HCT116 (cell line): ENCODE results near the gene HAND2. TPM values are rescaled to one million over a fixed set of nuclear protein-coding genes. Genes with fewer than 3 reads are reported as not detected.

ENCODE experiments used
- ATAC-seq: fragments of 200-7000 bp; cut with Tn5 transposase; 2 replicates; pipeline ENCODE4 v1.9.1; 2020; ENCODE audit warnings: mild to moderate bottlenecking, moderate library complexity
- BruUV-seq: library from RNA; stranded (reverse); fragments of 400-500 nt; replicated peaks from 2 replicates; lab custom pipeline; 2021; lab: Mats Ljungman, UMichigan
- CTCF ChIA-PET: fragments of 300-600 bp; sonication (Branson Sonifier 250); formaldehyde crosslinking; loops from one replicate; lab custom pipeline; 2021; ENCODE audit warnings: antibody characterized with exemption; lab: Charles Lee
- POLR2A ChIA-PET: fragments of 300-600, 350-600 bp; sonication (Branson Sonifier 250); formaldehyde crosslinking; loops from one replicate; lab custom pipeline; 2021; ENCODE audit warnings: antibody characterized with exemption; lab: Charles Lee
- RAD21 ChIA-PET, 2 experiments: fragments of 300-600 bp; sonication (Branson Sonifier 250); formaldehyde crosslinking; loops; one replicate each; lab custom pipeline; 2023; ENCODE audit warnings: low total read pairs in 2 of 2; ENCODE audit not compliant: uncharacterized antibody in 2 of 2, unreplicated experiment in 2 of 2, low non-redundant PET in 1 of 2; lab: Charles Lee
- DNase-seq: peaks from one replicate; pipeline ENCODE4 v3.0.0-alpha.2; 2010; ENCODE audit warnings: low read depth, low spot score
- H2AFZ ChIP-seq: fragments of 200-600 bp; shearing (Covaris generic), sonication (generic); 2 replicates; pipeline ENCODE4 v1.6.1; 2017; ENCODE audit warnings: low read depth, mixed run types, mixed read lengths, antibody characterized with exemption, low read length; ENCODE audit not compliant: poor library complexity, severe bottlenecking
- H3K27ac ChIP-seq: 2 replicates; pipeline ENCODE4 v1.5.1; 2012; ENCODE audit warnings: low read depth, low read length
- H3K27me3 ChIP-seq: fragments of 200-600 bp; sonication (generic); 2 replicates; pipeline ENCODE4 v1.6.1; 2016; ENCODE audit warnings: mixed run types, low read length, mixed read lengths; ENCODE audit not compliant: insufficient read depth
- H3K36me3 ChIP-seq, 2 experiments: fragments of 200-500 bp in 1 of 2; fragments of 200-600 bp in 1 of 2; sonication (Bioruptor generic) in 1 of 2; sonication (generic) in 1 of 2; 2 replicates each; pipeline versions ENCODE4 v1.5.1 to v1.6.1; 2014 to 2016; ENCODE audit warnings: low read length in 2 of 2, inconsistent platforms in 1 of 2, mixed read lengths in 1 of 2, mixed run types in 1 of 2; ENCODE audit not compliant: insufficient read depth in 2 of 2, control insufficient read depth in 1 of 2
- H3K4me1 ChIP-seq, 2 experiments: fragments of 200-600 bp in 1 of 2; sonication (generic) in 1 of 2; 2 replicates each; pipeline versions ENCODE4 v1.5.1 to v1.6.1; 2012 to 2017; ENCODE audit warnings: low read length in 2 of 2, inconsistent platforms in 1 of 2, mild to moderate bottlenecking in 1 of 2, mixed read lengths in 1 of 2, mixed run types in 1 of 2, moderate library complexity in 1 of 2; ENCODE audit not compliant: insufficient read depth in 2 of 2, control insufficient read depth in 1 of 2
- H3K4me2 ChIP-seq: fragments of 200-600 bp; sonication (generic); 2 replicates; pipeline ENCODE4 v1.6.1; 2017; ENCODE audit warnings: mixed run types, low read length, mixed read lengths
- H3K4me3 ChIP-seq, 2 experiments: fragments of 200-600 bp in 1 of 2; sonication (generic) in 1 of 2; replicated peaks in 1 of 2; 2 replicates each; pipeline ENCODE4 v1.5.1; 2011 to 2016; ENCODE audit warnings: low read length in 2 of 2, control low read depth in 1 of 2, low read depth in 1 of 2, mild to moderate bottlenecking in 1 of 2, mixed read lengths in 1 of 2, mixed run types in 1 of 2
- H3K79me2 ChIP-seq: fragments of 200-600 bp; sonication (generic); 2 replicates; pipeline ENCODE4 v1.6.1; 2017; ENCODE audit warnings: mild to moderate bottlenecking, mixed run types, low read length, moderate library complexity, mixed read lengths; ENCODE audit not compliant: insufficient read depth
- H3K9ac ChIP-seq: fragments of 200-600 bp; sonication (generic); 2 replicates; pipeline ENCODE4 v1.6.1; 2016; ENCODE audit warnings: low read length, mixed read lengths
- H3K9me2 ChIP-seq: fragments of 200-600 bp; sonication (generic), shearing (Covaris generic); 2 replicates; pipeline ENCODE4 v1.6.1; 2017; ENCODE audit warnings: mixed run types, mild to moderate bottlenecking, moderate library complexity; ENCODE audit not compliant: insufficient read depth
- H3K9me3 ChIP-seq, 2 experiments: fragments of 200-500 bp in 1 of 2; fragments of 200-600 bp in 1 of 2; sonication (Bioruptor generic) in 1 of 2; sonication (generic) in 1 of 2; 2 replicates each; pipeline ENCODE4 v1.6.1; 2014 to 2017; ENCODE audit warnings: low read length in 2 of 2, mixed read lengths in 2 of 2, inconsistent platforms in 1 of 2, low read depth in 1 of 2, mild to moderate bottlenecking in 1 of 2, mixed run types in 1 of 2, moderate library complexity in 1 of 2; ENCODE audit not compliant: control insufficient read depth in 1 of 2, insufficient read depth in 1 of 2
- H4K20me1 ChIP-seq: fragments of 200-600 bp; sonication (generic), shearing (Covaris generic); 2 replicates; pipeline ENCODE4 v1.6.1; 2017; ENCODE audit warnings: mixed run types, mild to moderate bottlenecking, moderate library complexity; ENCODE audit not compliant: insufficient read depth
- ELF1 ChIP-seq: IDR thresholded peaks from 2 replicates; pipeline ENCODE4 v1.6.1; 2012; ENCODE audit warnings: low read depth, borderline replicate concordance
- EZH2 ChIP-seq: fragments of 200-600 bp; sonication (generic); IDR thresholded peaks from 2 replicates; pipeline ENCODE4 v1.6.1; 2017; ENCODE audit warnings: antibody characterized with exemption, mixed run types
- FOSL1 ChIP-seq: IDR thresholded peaks from 2 replicates; pipeline ENCODE4 v1.6.1; 2012; ENCODE audit warnings: low read depth
- POLR2A ChIP-seq: IDR thresholded peaks from 2 replicates; pipeline ENCODE4 v1.7.0; 2011; ENCODE audit warnings: borderline replicate concordance; ENCODE audit not compliant: insufficient read depth, insufficient read length; ENCODE audit errors: extremely low read depth
- POLR2AphosphoS5 ChIP-seq: IDR thresholded peaks from 2 replicates; pipeline ENCODE4 v1.6.1; 2011; ENCODE audit warnings: mild to moderate bottlenecking, low read depth, low read length, moderate library complexity
- SIN3A ChIP-seq: IDR thresholded peaks from 2 replicates; pipeline ENCODE4 v1.6.1; 2012; ENCODE audit warnings: low read depth
- SP1 ChIP-seq: IDR thresholded peaks from 2 replicates; pipeline ENCODE4 v1.6.1; 2012; ENCODE audit warnings: low read depth
- TCF7L2 ChIP-seq: IDR thresholded peaks from 2 replicates; pipeline ENCODE4 v1.7.0; 2011; ENCODE audit warnings: borderline replicate concordance, inconsistent platforms; ENCODE audit not compliant: insufficient read depth, insufficient read length; ENCODE audit errors: extremely low read depth
- YY1 ChIP-seq: IDR thresholded peaks from 2 replicates; pipeline ENCODE4 v1.6.1; 2011; ENCODE audit warnings: low read length, low read depth, moderate library complexity, mild to moderate bottlenecking; ENCODE audit not compliant: insufficient replicate concordance; ENCODE audit errors: extremely low read depth
- ZNF274 ChIP-seq: fragments of 200-500 bp; sonication (Bioruptor generic); IDR thresholded peaks from 2 replicates; pipeline ENCODE4 v1.6.1; 2014; ENCODE audit warnings: mild to moderate bottlenecking, low read depth, low read length, inconsistent platforms
- intact Hi-C: fragments of 100-400 bp; cut with micrococcal nuclease; formaldehyde crosslinking; loops from 2 replicates; pipeline ENCODE4 v1.10.0; 2022
- total RNA-seq: library from RNA; stranded (reverse); gene quantifications from one replicate; pipeline ENCODE4 v1.2.1, GENCODE V29; 2021; ENCODE audit not compliant: unreplicated experiment
- TF ChIP-seq, protein P1 (sequence below): IDR thresholded peaks from 2 replicates; pipeline ENCODE4 v1.6.1; 2012; ENCODE audit warnings: low read depth
- TF ChIP-seq, protein P2 (sequence below): IDR thresholded peaks from 2 replicates; pipeline ENCODE4 v1.6.1; 2012

Gene HAND2
- total RNA-seq, 1 experiment from 2014 or later, result not detected

DNA sequence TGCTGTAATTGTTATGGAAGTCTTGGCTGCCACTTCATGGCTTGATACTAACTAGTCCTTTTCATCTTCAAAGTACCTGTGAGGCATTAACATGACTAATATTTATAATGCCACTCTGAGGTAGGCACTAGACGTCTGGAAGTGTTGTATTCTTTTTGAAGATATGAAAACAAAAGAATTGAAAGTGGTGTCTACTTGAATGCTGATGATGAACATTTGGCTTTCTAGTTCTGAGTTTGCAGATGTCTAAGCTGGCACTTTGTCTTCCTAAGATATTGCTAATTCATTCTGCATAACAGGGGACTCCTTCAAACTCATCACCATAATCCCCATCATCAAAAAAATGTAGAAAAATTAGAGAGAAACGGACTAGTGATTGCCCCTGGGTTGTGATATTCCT, 41.6 kb upstream of the HAND2 start:
- Histone ChIP-seq H3K9ac (no peak overlapping the region), H3K27ac (no peak overlapping the region), H3K4me3 (no peak overlapping the region), H3K9me3 (no peaks in the 10 kb centered on the region), H3K4me1 (no peaks in the 10 kb centered on the region), H3K27me3 (0 out of 2 replicates have a peak, but pooled peaks cover 3% of the 10 kb centered on the region), H2AFZ (no peak overlapping the region), H3K36me3 (no peaks in the 10 kb centered on the region), H4K20me1 (no peaks in the 10 kb centered on the region), H3K9me2 (no peaks in the 10 kb centered on the region), H3K4me2 (no peak overlapping the region), H3K79me2 (no peaks in the 10 kb centered on the region)
- RAD21 ChIA-PET, result no interaction called here
- POLR2A ChIA-PET, result no interaction called here
- DNase-seq, result no peak
- TF ChIP-seq SP1, result no peak
- TF ChIP-seq ELF1, result no peak
- TF ChIP-seq, protein P1, sequence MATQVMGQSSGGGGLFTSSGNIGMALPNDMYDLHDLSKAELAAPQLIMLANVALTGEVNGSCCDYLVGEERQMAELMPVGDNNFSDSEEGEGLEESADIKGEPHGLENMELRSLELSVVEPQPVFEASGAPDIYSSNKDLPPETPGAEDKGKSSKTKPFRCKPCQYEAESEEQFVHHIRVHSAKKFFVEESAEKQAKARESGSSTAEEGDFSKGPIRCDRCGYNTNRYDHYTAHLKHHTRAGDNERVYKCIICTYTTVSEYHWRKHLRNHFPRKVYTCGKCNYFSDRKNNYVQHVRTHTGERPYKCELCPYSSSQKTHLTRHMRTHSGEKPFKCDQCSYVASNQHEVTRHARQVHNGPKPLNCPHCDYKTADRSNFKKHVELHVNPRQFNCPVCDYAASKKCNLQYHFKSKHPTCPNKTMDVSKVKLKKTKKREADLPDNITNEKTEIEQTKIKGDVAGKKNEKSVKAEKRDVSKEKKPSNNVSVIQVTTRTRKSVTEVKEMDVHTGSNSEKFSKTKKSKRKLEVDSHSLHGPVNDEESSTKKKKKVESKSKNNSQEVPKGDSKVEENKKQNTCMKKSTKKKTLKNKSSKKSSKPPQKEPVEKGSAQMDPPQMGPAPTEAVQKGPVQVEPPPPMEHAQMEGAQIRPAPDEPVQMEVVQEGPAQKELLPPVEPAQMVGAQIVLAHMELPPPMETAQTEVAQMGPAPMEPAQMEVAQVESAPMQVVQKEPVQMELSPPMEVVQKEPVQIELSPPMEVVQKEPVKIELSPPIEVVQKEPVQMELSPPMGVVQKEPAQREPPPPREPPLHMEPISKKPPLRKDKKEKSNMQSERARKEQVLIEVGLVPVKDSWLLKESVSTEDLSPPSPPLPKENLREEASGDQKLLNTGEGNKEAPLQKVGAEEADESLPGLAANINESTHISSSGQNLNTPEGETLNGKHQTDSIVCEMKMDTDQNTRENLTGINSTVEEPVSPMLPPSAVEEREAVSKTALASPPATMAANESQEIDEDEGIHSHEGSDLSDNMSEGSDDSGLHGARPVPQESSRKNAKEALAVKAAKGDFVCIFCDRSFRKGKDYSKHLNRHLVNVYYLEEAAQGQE, result no peak
- TF ChIP-seq TCF7L2, result no peak
- no peak for TF ChIP-seq POLR2AphosphoS5
- TF ChIP-seq, protein P2, sequence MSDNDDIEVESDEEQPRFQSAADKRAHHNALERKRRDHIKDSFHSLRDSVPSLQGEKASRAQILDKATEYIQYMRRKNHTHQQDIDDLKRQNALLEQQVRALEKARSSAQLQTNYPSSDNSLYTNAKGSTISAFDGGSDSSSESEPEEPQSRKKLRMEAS, result no peak
- no peak for TF ChIP-seq EZH2
- no peak for TF ChIP-seq ZNF274
- TF ChIP-seq POLR2A, result no peak
- no peak for TF ChIP-seq SIN3A
- TF ChIP-seq YY1, result no peak
- TF ChIP-seq FOSL1, result no peak
- no TSS peak for BruUV-seq
- intact Hi-C loops, result no loop called here
- CTCF ChIA-PET, result no interaction called here
- no peak for ATAC-seq
